Suprapubic skin (tissue), 3 donors: Measurements from ENCODE around the gene NHLRC2.

ENCODE experiments used
- EP300 ChIP-seq: sonication (generic); formaldehyde crosslinking; IDR thresholded peaks from one replicate; pipeline ENCODE4 v1.6.1; 2017; ENCODE audit warnings: antibody characterized with exemption
- TF ChIP-seq, protein P1 (sequence below), 2 donors: fragments of 200-600 bp in 1 of 2; fragments of 450-650 bp in 1 of 2; sonication (generic) in 1 of 2; IDR thresholded peaks; one replicate each; pipeline ENCODE4 v1.5.1; 2016 to 2019; ENCODE audit warnings: antibody characterized with exemption in 2 of 2, mild to moderate bottlenecking in 1 of 2, moderate library complexity in 1 of 2

DNA sequence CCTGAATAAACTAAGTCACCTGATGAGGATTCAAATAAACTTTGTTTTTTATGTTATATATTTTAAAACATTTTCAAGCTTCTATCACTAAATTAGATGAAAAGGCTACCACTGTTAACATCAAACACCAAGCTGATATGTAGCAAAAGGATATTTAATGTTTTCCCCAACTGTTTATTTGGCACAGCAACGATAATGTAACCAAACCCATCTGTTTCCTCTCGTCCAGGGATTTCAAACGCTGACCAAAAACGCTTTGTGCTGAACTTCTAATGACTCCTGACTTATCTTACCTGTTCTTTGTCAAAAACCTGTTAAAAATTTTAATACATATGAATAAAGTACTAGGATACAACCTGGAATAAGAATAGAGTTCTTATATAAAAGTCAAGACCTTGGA lies 31.1 kb upstream of the NHLRC2 start:
- no peak for TF ChIP-seq EP300
- TF ChIP-seq, protein P1, sequence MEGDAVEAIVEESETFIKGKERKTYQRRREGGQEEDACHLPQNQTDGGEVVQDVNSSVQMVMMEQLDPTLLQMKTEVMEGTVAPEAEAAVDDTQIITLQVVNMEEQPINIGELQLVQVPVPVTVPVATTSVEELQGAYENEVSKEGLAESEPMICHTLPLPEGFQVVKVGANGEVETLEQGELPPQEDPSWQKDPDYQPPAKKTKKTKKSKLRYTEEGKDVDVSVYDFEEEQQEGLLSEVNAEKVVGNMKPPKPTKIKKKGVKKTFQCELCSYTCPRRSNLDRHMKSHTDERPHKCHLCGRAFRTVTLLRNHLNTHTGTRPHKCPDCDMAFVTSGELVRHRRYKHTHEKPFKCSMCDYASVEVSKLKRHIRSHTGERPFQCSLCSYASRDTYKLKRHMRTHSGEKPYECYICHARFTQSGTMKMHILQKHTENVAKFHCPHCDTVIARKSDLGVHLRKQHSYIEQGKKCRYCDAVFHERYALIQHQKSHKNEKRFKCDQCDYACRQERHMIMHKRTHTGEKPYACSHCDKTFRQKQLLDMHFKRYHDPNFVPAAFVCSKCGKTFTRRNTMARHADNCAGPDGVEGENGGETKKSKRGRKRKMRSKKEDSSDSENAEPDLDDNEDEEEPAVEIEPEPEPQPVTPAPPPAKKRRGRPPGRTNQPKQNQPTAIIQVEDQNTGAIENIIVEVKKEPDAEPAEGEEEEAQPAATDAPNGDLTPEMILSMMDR (IDR thresholded peaks at IDR 0.05), result no peak
